GM19397 (cell line): Measurements from ENCODE around the gene PARD3B.

Experiments used
- ATAC-seq: cut with Tn5 transposase; IDR thresholded peaks from one replicate; pipeline ENCODE4 v1.9.1; 2021; ENCODE audit warnings: mild to moderate bottlenecking, moderate library complexity; ENCODE audit not compliant: unreplicated experiment

Gene PARD3B

DNA sequence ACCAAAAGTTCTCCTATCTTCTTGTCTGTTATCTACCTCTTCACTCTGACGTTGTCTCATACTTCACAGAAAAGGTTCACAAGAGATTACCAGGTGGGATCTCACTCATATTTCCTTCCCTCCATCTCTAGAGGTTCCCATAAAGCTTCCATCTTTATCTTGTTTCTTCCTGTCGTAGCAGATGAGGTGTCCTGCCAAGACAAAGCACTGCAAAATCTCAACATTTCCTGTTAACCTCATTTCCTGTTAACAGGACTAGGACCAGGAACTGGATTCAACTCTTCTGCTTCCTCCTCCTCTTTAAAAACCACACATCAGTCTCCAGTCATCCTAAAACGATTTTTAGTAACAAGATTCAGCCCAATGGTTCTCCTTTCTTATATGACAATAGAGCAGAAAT, 624.2 kb downstream of the PARD3B start:
- ATAC-seq = no peak

DNA sequence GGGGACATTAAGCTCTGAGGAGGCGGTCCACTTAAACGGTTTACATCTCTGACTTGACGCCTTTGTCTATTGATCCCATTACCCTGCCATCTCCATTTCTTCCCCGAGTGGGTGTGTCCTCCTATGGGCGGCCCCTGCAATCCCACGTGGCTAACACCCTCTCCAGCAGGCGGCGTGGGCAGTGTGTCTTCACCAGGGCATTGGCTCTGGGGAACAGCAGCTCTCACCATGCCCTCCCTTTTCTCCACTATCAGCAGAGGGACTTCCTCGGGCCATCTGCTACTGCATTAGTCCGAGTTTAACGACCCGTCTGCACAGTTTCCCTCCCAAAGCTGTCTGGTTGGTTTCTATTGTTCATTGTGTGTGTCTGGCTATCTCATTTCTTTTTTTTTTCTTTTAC, 625.1 kb downstream of the PARD3B start:
- ATAC-seq = no peak

DNA sequence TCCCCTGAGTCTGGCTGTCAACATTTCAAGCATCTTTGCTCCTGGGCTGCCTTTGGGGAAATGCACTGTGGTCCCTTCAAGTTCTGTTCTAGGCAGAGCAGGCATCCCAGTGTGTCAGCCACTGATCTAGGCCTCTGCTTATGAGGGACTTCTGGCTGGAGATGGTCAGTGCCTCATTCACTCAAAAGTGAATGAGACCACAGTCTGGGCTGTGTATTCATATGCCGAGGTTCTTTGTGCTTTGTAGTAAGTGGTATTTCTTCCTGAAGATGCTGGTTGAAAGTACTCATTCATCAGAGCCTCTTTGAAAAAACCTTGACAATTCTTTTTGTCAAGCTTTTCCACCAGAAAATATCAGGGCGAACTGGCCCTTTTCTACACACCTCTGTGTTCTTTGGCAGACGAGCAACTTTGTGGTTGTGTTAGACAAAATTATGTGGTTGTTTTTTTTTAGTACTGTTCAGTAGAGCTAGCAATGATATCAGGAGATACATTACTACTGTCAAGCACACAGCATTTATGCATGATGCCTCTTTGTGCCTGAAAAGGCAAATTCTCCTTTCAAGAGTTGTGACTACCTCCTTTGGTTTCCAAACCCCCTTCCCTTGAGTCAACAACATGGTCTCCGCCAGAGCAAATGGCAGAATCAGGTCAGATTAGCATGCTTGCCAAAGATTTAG, 626.1 kb downstream of the PARD3B start:
- no peak for ATAC-seq

DNA sequence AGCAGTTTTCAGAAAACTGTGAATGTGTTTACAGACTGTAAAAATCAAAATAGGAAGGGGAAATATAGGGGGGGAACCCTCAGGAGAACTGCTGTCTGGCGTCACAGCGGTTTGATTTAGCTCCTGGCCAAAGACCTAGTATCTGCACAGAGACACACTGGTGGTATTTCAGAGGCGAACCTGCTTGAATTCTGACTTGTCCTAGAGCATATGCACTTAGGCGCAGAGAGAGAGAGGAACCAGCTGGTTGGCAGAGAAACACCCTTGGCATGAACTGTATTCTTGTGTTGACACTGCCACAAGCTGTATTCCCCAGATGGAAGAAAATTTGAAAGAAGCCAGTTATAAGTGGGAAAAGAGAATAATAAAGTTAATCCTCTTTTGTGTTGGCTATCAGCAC, 630.6 kb downstream of the PARD3B start:
- ATAC-seq = no peak

DNA sequence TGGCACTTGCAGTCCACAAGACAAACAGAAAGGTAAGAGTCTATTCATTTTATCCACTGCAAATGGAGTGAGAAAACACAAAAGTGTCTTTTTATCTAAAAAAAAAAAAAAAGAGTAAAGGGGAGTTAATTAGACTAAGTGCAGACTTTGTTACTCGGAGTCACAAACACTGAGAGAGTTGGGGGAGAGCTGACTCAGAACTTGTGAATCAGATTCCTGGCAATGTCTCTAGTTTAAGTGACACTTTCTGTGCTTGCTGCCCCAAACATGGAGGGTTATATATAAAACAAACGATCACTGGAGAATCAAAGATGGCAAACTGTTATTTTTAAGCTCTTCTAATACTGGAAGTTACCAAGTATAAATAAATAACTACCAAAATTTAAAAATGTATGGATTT, 631.3 kb downstream of the PARD3B start:
- ATAC-seq = no peak

DNA sequence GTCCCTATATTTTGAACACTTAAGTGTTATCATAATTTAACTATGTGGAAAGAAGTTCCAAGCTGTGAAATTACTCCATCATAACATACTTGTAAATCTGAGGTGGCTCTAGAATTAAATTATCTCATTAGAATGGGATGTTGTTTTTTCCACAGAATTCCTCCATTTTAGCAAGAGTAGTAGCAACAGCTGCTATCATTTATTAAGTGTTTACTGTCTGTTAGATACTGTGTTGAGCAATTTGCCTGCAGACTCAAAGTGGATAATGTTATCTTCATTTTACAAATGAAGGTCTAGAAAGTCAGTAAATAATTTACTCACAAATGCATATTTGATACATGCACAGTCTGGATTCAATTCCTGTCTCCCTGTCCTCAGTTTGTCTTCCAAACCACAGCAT, 632.3 kb downstream of the PARD3B start:
- ATAC-seq = no peak

DNA sequence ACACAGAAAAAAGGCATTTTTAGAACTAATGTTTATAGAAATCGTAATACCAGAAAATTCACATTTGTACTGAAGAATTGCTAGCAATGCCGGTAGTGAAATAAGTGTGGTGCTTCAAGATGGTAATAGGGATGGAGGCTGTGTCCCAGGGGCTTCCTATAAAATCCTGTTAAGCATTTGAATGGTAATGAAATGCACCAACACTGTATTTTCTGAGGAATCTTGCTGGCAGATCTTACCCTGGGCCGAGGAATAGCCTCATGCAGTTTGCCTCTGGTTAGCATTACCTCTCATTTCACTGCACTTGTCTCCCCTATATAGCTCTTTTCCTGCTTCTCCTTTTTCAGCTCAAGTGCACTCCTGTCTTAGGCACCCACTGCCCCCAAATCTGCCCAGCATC, 635.5 kb downstream of the PARD3B start:
- no peak for ATAC-seq

DNA sequence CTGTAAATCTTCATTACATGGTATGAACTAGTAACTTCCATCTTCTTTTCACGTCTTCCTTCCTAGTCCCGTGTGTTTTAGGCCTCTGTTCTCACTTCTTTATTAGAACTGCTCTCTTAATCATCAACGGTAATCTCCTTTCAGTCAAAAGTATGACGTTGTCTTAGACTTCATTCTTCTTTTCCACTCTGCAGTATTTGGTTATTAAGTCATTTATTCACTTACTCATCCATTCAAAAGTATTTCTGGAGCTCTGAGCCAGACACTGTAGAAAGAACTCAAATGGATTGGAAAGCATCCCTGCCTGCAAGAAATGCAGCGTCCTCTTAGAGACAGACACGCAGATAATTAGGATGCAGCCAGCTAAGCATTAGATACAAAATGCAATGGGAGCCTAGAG, 642.5 kb downstream of the PARD3B start:
- no peak for ATAC-seq

DNA sequence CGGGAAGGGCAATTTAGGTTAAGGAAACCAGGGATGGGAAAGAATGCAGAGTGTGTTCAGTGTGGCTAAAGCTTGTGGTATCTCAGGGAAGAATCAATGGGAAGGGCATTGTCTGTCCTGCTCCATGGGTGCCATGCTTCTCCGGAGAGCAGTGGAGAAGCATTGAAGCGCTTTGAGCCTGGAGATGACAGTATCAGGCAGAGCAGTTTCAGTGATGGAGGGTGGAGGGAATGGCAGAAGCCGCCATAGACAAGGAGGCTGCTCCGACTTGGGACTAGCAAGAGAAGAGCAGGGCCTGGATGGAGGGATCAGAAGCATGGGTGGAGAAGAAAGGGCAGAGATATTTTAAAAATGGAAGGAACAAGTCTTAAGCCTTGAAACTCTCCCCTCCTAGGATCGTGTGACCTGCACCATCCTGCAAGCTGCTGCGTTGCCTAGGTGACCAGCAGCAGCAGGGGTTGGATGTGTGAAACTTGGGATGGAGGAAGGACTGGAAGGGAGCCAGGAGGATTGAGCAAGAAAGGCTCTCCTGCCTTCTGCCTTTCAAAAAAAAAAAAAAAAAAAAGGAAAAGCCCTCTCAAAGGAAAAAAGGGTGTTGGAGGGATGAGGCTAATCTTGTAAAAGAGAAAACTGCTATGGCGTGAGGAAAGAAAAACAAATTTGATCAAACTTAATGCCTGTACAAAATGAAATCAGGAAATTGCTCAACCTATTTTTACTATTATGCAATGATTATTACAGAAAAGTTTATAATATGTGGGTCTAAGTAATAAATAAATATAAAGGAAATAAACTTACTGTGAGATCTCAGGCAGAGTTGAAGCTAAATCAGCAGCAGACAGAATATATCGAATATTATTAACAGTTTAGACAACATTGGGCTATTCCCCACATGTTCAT, 643.2 kb downstream of the PARD3B start:
- ATAC-seq = no peak

DNA sequence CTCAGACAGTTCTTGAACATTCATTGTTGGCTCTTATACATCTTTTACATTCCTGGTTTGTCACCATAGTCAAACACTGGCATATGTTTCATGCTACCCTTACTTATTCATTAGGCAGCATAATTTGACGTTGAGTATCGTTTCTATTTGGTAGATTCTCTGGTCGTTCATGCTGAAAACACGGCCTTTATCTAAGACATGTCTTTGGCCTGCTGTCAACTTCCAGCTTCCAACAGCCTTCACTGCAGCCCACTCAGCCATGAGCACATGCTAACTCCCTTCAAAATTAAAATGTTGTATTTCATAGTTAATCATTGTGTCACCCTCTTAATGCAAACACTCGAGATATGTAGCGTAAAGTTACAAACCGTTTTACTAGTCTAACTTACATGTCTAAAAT, 644.0 kb downstream of the PARD3B start:
- ATAC-seq = no peak

DNA sequence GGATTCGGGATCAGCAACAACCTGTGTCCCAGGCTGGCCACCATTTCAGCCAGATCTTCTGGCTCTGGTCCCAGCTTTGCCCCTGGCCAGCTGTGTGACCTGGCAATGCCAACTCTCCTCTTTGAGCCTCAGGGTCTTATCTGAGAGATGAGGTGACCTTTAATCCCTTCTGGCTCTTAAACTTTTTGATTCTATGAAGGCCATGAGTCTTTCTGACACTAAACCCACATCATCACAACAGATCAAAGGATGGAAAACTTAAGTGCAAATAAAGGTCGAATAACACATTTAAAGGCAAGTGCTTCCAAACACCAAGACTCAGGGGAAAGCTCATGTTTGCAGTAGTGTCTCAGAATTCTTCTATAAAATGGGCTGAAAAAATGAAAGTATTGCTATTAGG, 645.3 kb downstream of the PARD3B start:
- no peak for ATAC-seq

DNA sequence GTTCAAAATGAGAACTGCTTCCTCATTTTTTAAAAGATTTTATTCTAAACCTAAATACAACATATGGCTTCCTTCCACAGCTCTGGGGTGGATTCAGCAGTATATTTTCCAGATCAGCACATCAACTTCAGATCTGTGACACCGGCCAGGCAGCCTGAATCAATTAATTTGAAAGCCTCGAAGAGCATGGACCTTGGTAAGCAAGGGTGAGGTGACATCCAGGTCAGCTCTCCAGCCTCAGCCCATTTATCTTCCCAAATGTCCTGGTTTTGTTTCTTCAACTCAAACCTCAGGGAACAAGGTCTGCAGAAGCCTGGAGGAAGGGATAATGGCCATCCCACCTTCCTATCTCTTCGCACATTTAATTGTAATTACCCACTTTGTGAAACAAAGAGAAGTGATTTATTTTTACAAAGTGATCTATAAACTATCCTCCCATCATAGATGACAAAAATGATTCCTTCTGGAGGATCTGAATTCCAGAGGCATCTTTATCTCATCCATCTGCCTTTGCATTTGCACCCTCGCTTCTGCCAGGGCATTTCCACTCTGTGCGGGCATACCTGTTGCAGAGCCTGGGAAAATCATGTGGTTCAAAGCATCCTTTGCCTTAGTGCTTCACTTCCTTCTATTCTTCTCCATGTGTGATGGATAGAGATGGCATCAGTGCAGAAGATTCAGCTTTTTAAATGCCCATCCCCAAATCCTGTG, 648.0 kb downstream of the PARD3B start:
- no peak for ATAC-seq

DNA sequence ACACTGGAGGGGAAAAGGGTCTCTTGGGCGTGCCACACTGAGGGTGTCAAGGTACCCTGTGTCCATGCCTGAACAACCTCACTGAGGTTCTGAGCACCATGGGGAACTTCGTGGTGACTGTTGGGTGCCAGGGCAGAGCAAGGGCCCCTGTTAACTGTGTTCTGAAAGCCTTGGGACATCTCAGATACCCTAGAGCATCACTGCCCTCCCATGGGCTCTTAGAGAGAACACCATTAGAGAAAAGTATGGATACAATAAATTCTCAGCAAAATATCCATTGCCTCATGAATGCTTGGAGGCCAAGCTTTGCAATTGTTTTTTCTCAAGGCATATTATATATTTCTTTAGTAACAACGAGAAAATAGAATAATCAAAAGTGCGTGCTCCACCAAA, 648.6 kb downstream of the PARD3B start:
- no peak for ATAC-seq

DNA sequence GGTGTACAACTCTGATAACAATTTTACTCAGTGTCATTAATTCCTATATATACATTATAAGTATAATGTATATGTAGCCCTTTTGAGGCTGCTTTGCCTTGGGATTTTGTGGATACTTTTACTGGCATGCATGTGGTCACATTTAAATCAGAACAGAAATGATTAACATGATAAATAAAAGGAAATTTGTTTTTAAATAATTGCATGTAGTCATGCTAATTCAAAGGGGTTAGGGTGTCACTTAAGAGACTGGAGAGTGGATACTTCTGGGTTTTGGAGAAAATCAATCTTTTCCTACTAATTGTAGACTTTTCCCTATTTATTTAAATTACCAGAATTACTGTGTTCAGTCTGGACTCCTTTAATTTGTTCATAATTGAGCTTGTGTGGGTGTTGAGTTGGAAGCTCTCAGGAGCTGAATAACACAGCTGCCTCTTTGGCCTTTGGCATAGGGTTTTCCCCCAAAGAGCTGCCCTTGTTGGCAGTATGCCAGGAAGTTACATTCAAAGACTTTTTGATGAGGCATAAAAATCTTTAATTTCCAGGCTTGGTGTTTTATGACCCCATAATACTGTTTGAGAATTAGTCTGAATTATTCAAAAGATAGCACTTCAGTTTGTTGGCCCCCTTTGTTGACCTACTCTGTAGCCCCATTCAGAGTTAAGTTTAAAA, 652.3 kb downstream of the PARD3B start:
- no peak for ATAC-seq

DNA sequence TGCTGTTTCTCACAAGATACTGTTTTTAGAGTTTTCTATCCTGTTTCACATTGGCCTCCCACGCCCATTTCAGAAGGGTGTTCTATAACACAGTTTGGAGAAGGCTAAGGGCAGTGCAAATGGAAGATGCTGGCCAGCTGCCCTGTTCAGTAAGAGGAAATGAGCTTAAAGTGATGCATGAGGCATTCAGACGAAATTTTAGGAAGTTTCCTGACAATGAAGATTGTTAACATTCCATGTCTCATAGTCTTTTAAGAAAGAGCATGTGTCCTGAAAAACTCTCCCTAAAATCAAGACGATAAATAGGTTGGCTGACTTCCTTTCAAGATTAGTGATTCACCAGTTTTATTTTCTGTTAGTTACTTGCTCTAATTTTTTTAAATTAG, 652.9 kb downstream of the PARD3B start:
- ATAC-seq = no peak

DNA sequence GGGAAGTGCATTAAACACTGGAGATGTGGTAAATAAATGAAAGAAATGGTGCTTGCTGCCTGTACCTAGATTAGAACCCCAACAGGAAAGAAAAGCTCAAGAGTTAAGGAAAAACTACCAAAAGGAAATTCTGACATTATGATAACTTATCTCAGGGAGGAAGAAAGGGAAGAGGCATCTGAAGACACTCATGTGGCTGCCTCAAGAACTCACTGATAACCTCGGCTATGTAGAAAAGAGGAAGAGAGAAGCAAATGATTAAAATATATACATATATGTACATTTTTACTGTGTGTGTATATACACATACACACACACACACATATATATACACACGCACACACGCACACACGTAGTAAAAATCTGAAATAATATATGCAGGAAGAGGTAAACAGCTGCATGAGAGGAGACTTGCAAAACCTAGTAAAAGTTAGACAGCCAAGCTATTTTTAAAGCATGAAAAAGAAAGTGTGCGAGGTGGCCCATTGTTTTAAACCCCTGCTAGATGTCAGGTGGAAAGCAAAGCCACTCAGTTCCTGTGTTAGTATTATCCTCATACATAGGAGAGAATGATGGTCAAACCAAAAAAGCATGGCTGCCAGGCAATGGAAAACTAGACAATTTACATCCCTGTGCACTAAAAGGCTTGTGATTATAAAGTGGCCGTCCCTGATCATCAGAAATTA, 654.0 kb downstream of the PARD3B start:
- no peak for ATAC-seq

DNA sequence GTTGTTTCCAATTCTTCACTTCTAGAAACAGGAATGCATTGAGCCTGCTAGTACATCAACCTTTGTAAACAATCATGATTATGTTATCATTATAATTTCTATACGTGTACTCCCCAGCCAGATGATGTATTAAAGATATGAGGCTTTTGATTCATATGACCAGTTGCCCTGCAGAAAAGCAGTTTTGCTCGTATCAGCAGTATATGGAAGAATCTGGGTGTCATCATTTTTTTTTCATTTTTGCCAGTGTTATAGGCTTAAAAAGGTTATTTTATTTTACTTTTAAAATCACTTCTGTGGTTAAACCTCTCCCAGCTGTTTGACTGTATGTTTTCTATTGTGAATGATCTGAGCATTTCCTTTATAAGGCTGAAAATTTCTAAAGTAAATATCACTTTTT, 665.2 kb downstream of the PARD3B start:
- no peak for ATAC-seq

DNA sequence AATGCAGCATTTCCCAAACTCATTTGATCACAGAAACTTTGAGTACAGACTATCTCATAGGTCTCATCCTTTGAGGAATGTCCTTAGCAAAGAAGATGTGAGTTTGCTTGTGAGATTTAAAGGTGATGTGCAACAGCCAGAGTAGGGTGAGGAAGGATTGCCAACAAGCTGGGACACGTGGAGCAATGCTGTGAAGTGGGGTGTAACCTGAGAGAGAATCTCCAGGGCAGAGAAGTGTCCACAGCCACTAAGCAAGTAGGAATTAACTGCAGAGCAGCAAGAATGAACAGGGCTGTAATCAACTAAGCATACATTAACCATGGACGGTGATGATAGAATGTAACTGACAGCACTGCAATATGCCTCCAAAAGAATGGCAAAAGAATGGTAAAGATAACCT, 667.1 kb downstream of the PARD3B start:
- ATAC-seq = no peak

DNA sequence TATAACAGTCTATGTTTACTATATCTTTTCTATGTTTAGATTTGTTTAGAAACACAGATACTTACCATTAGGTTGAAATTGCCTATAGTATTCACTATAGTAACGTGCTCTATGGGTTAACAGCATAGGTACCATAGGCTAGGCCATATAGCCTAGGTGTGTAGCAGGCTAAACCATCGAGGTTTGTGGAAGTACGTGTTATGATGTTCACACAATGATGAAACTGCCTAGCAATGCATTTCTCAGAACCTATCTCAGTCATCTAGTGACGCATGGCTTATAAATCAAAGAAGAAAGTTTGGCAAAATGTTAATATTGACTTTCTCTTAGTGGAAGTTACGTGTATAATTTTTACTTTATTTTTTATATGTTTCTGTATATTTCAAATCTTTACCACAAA, 670.8 kb downstream of the PARD3B start:
- no peak for ATAC-seq

DNA sequence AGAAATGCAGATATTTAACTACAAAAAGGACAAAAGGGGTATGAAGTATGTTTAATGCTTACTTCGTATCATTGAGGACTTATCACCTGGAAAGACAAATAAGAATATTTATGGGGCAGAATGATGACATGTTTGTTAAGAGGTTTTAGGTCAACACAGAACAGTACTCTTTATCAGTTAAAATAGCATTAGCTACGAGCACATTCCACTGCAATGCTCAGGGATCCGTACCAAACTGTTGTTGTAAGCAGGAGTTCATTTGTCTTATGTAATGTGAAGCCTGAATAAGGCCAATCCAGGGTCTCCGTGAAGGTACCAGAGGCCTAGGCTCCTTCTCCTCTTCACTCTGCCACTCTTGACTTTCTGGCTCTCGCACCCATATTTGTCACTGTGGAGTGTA, 671.3 kb downstream of the PARD3B start:
- ATAC-seq = no peak

DNA sequence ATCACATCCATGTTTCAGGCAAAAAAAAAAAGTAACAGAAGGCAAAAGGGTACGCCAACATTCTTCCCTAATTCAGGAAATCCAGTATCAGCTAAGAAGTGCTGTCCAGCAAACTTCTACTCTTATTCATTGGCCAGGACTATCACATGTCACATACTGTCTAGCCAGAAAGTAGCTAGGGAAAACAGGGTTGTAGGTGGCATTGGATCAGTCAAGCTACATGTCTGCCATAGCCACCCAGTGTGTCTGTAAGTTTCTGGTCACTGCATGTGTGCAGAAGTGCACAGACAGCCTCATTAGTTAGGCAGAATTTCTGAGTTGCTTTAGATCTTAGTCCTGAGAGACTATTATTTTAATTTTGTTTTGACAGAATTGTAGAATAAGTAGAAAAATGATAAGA, 671.7 kb downstream of the PARD3B start:
- no peak for ATAC-seq
